Fibroblast of lung (primary cell): ENCODE results near the gene MS4A15.

ENCODE experiments used
- CTCF ChIP-seq, 2 donors: IDR thresholded peaks in 1 of 2; conservative IDR thresholded peaks in 1 of 2; 1 replicate in 1 of 2; 2 replicates in 1 of 2; pipeline ENCODE4 v1.5.1; 2011 to 2012; ENCODE audit warnings: low read length in 2 of 2, control low read depth in 1 of 2, inconsistent platforms in 1 of 2, low read depth in 1 of 2, mild to moderate bottlenecking in 1 of 2
- EZH2 ChIP-seq: IDR thresholded peaks from 2 replicates; pipeline ENCODE4 v1.5.1; 2012; ENCODE audit warnings: low read length, control low read depth, mild to moderate bottlenecking; ENCODE audit errors: missing control alignments

- TF ChIP-seq EZH2 (no peak), CTCF (conservative IDR thresholded peaks at IDR 0.05 in 1 of 2, IDR thresholded peaks at IDR 0.05 in 1 of 2; ENCODE audit: low read depth in 1 of 2, low read length in 2 of 2) (no peak)
Observed at GRCh38 chr11:60809691-60810090, 53.0 kb downstream of the MS4A15 start.
